HG02885 (cell line): Measurements from ENCODE around the gene TMEM127.
A peak's percentile ranks its signal among the peaks of the same experiment; 100 is the strongest.

ENCODE experiments used
- ATAC-seq: cut with Tn5 transposase; IDR thresholded peaks from one replicate; pipeline ENCODE4 v1.9.1; 2021; ENCODE audit warnings: mild to moderate bottlenecking; ENCODE audit not compliant: unreplicated experiment, poor library complexity

Gene TMEM127

DNA sequence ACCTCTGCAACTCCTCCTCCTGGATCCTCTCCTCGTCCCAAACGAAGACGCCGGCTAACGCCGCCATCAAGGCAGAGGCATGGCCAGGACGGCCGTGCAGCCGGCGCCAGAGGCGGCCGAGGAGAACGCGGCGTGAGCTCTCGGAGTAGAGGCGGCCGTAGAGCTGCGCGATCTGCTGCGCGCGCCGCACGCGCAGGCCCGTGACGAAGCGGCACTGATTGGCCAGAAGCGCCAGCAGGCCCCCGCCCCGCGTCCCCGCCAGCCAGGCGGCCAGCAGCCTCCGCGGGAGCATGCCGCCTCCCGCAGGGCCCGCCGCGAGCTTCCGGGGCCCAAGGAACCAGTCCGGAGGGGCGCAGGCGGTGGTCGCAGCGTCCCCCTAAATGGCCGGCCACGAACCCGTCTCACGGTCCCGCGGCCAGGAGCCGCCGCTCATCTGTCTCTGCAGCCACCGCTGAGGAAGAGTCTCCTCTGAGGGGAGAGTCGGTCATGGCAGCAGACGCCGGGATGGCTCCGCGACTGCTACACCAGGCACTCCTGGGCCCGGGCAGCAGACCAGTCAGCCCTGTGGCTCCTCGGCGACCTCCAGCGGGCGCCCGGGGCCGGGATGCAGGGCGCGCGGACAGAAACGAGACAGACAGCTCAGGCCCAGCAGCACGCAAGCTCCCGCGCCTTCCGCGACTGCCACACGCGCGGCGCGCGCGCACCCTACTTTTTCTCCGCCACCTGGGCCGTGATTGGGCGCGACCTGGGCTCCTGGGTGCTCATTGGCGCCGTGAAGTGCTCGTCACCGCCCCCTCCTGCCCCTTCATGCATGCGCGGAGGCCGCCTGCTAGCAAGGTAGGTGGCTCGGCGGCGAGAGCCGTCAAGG, 57.4 kb downstream of the TMEM127 start, which contains the start of gene STARD7:
Gene STARD7 (minus strand): TSS at position 685 of the 868 bp plus-strand sequence. CDS start 393 bp downstream, at position 292.
- ATAC-seq: peak; percentile 90

GRCh38 chr2:96207774-96208142, 58.0 kb downstream of the TMEM127 start:
- ATAC-seq: peak; percentile 16

DNA sequence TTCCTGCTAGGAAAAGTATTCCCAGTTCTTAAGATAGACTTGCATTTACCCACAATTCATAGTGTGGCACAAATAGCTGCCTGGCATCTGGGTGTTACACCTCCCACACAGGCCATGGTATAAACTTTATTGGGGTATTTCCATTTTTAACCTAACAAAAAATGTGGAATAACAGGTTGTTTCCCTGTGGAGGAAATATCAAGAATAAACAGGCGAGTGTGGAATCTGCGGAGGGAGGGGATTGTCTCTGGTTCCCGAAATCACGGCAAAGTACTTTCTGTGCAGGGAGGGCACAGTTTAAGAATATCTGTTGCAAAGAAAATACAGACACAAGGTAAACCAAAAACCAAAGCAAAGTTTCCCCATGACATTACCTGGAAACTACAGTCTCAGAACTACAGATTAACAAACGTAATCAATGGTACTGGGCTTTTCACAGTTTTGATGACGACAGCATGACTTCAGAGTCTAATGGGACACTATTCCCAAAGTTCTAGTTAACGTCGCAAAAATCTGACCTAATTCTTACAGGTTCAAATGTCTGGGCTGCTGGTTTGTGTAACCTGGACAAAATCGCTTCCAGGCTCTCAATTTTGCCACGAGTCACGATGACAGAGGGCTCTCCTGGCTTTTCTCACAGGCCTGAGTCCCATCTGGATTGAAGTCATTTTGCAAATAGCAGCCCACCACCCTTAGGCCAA, 58.6 kb downstream of the TMEM127 start:
- no peak for ATAC-seq

GRCh38 chr2:96205888-96206287, 59.9 kb downstream of the TMEM127 start:
- ATAC-seq: no peak

DNA sequence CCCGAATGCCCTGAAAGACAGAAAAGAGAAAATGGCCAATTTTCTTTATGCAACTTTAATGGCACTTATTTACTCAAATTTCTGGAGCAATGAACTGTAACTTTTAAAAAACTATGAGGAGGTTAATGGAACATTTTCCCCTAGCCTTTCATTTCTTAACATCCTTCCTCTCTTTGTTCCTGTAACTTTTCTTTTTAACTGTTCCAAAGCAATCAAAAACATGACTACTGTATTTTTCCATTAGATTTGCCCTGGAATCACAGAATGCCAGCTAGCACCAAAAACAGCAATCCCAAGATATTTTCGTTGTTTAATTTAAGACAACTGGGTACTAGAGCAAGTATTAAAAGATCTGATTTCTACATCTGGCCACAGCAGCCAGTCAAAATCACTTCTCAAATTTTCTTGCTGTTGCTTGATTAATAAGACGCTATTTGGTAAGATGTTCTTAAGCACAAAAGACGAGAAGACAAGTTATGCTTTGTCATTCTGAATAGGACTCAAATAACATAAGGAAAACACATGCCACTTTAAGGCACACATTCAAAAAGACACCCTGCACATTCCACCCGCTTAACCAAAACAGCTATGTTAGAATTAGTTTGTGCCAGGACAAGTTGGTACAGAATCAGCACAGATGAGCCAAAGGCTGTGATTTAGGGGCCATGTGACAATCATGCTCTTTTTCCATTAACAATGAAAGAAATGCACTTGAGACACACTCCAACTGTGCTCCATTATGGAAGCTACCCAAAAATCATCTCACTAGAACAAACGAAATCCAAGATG, 60.8 kb downstream of the TMEM127 start:
- no peak for ATAC-seq

DNA sequence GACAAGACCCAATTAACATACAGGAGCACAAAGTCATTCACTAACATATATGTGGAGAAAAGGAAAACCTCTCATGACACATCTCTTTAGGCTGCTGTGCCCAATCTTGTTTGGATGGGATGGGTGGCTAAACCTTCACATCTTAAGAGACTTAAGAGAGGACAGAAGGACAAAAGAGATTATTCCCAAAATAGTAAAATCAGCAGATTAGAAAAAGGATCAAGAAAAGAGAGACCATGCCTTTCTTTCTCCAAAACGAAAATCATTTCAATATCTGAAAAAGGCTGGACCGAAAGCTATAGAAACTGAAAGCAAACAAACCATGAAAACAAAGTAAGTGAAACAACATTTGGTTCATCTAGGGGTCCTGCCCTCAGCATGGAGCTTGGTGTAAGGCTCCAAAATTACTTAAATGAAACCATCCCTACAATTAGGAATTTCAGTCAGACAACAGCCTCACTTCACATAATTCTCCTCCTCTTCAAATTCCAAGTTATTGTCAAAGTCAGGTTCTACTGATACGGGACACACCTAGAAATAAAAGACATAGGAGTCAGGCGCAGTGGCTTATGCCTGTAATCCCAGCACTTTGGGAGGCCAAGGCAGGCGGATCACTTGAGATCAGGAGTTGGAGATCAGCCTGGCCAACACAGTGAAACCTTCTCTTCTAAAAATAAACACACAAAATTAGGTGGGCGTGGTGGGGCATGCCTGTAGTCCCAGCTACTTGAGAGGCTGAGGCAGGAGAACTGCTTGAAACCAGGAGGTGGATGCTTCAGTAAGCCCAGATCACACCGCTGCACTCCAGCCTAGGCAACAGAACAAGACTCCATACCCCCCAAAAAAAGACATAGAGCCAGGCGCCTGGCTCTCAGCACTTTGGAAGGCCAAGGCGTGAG, 62.4 kb downstream of the TMEM127 start:
- ATAC-seq: no peak

- ATAC-seq: no peak
Measured at GRCh38 chr2:96202152-96202854, 63.5 kb downstream of the TMEM127 start.

DNA sequence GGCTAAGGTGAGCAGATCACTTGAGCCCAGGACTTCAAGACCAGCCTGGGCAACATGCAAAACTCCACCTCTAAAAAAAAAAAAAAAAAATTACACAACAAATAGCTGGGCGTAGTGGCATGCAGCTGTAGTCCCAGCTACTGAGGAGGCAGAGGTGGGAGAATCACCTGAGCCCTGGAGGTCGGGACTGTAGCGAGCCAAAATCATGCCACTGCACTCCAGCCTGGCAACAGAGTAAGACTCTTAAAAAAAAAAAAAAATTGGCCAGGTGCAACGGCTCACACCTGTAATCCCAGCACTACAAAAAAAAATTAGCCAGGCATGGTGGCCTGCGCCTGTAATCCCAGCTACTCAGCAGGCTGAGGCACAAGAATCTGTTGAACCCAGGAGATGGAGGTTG, 64.5 kb downstream of the TMEM127 start:
- ATAC-seq: no peak

GRCh38 chr2:96198921-96199320, 66.9 kb downstream of the TMEM127 start:
- ATAC-seq: no peak
